Hepatic stellate cell (primary cell): ENCODE measurements around the gene ANKRD33B.
A peak's percentile ranks its signal among the peaks of the same experiment; 100 is the strongest.
"Not testable (repeated sequence)": the region's sequence is repeated elsewhere in the genome, so short reads cannot be mapped to it uniquely, and the experiment has no call there.

Experiments
- DNase-seq: peaks from one replicate; pipeline ENCODE4 v3.0.0; 2011; ENCODE audit warnings: low spot score

The ANKRD33B gene

GRCh38 chr5:10620346-10620745 lies 56.5 kb downstream of the ANKRD33B start:
- DNase-seq = no peak

GRCh38 chr5:10621832-10622231 lies 58.0 kb downstream of the ANKRD33B start:
- DNase-seq = no peak

- no peak for DNase-seq
Measured at GRCh38 chr5:10622810-10623209, 58.9 kb downstream of the ANKRD33B start.

- no peak for DNase-seq
Measured at GRCh38 chr5:10623305-10623910, 59.5 kb downstream of the ANKRD33B start.

- no peak for DNase-seq
Measured at GRCh38 chr5:10624206-10624605, 60.3 kb downstream of the ANKRD33B start.

- no peak for DNase-seq
Measured at GRCh38 chr5:10624679-10625078, 60.8 kb downstream of the ANKRD33B start.

GRCh38 chr5:10625700-10626472 lies 62.0 kb downstream of the ANKRD33B start:
- no peak for DNase-seq

- peak; percentile 63 for DNase-seq
Measured at GRCh38 chr5:10626473-10627013, 62.7 kb downstream of the ANKRD33B start.

GRCh38 chr5:10627160-10627701 lies 63.4 kb downstream of the ANKRD33B start:
- DNase-seq = no peak

GRCh38 chr5:10628601-10629000 lies 64.7 kb downstream of the ANKRD33B start:
- no peak for DNase-seq

GRCh38 chr5:10629682-10630081 lies 65.8 kb downstream of the ANKRD33B start:
- no peak for DNase-seq

- DNase-seq = no peak
Measured at GRCh38 chr5:10630126-10630525, 66.3 kb downstream of the ANKRD33B start.

GRCh38 chr5:10630744-10631143 lies 66.9 kb downstream of the ANKRD33B start:
- DNase-seq = not testable (repeated sequence)

- DNase-seq = no peak
Measured at GRCh38 chr5:10631316-10631996, 67.6 kb downstream of the ANKRD33B start.

- peak; percentile 33 for DNase-seq
Measured at GRCh38 chr5:10632110-10632761, 68.4 kb downstream of the ANKRD33B start.

- no peak for DNase-seq
Measured at GRCh38 chr5:10633271-10634049, 69.6 kb downstream of the ANKRD33B start.

GRCh38 chr5:10634050-10634449 lies 70.2 kb downstream of the ANKRD33B start:
- DNase-seq = no peak

- DNase-seq = no peak
Measured at GRCh38 chr5:10634562-10634961, 70.7 kb downstream of the ANKRD33B start.

GRCh38 chr5:10635257-10635866 lies 71.5 kb downstream of the ANKRD33B start:
- peak; percentile 54 for DNase-seq

GRCh38 chr5:10635867-10636350 lies 72.0 kb downstream of the ANKRD33B start:
- no peak for DNase-seq
